ELR (cell line): Measurements from ENCODE around the gene TNP2.

ENCODE experiments used
- DNase-seq: peaks from one replicate; pipeline ENCODE4 v3.0.0-alpha.2; 2015; ENCODE audit warnings: low read depth

TNP2 gene

GRCh38 chr16:11255737-11256660, 13.1 kb downstream of the TNP2 start, which contains the start of gene SOCS1:
TSS of gene SOCS1 (minus strand) at chr16:11256204. CDS start at chr16:11255478, 726 bp downstream.
- DNase-seq = peak; percentile 82

GRCh38 chr16:11254913-11255736, 14.0 kb downstream of the TNP2 start:
- peak; percentile 63 for DNase-seq

- DNase-seq = no peak
Measured at GRCh38 chr16:11253995-11254912, 14.9 kb downstream of the TNP2 start.

GRCh38 chr16:11253009-11253994, 15.8 kb downstream of the TNP2 start:
- peak; percentile 70 for DNase-seq

- DNase-seq = no peak
Measured at GRCh38 chr16:11252482-11252931, 16.6 kb downstream of the TNP2 start.

- DNase-seq = peak; percentile 50
Measured at GRCh38 chr16:11251525-11252481, 17.3 kb downstream of the TNP2 start.

GRCh38 chr16:11250786-11251524, 18.2 kb downstream of the TNP2 start:
- DNase-seq = no peak

- DNase-seq = no peak
Measured at GRCh38 chr16:11250091-11250785, 18.9 kb downstream of the TNP2 start.

- no peak for DNase-seq
Measured at GRCh38 chr16:11249233-11250061, 19.7 kb downstream of the TNP2 start.

- DNase-seq = no peak
Measured at GRCh38 chr16:11248133-11248532, 21.0 kb downstream of the TNP2 start.

- no peak for DNase-seq
Measured at GRCh38 chr16:11245988-11246387, 23.1 kb downstream of the TNP2 start.

GRCh38 chr16:11245222-11245737, 23.8 kb downstream of the TNP2 start:
- DNase-seq = no peak

- no peak for DNase-seq
Measured at GRCh38 chr16:11242658-11243057, 26.5 kb downstream of the TNP2 start.

- no peak for DNase-seq
Measured at GRCh38 chr16:11241480-11242204, 27.5 kb downstream of the TNP2 start.

- no peak for DNase-seq
Measured at GRCh38 chr16:11240636-11241473, 28.3 kb downstream of the TNP2 start.
